HG03060 (cell line): ENCODE measurements around the gene ARF3.

ENCODE experiments used
- ATAC-seq: cut with Tn5 transposase; IDR thresholded peaks from one replicate; pipeline ENCODE4 v1.9.1; 2021; ENCODE audit warnings: low read depth, moderate number of reproducible peaks; ENCODE audit not compliant: unreplicated experiment

The ARF3 gene

DNA sequence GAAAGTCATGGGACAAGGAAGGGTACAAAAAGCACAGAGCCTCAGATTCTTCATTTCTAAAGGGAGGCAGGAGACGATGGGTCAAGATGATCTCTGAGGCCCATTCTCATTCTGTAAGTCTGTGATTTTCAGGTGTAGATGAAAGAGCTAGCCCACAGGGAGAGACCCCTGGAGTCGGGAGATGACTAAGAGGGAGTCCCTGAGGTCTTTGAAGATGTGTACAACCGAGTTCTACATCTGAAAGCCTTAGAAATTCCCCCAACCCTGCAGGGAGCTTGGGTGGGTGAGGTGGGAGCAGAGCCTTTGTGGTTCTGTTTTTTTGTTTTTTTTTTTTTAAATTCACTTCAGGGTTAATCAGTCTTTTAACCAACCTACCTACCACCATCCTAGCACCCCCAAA is 11.2 kb upstream of the ARF3 start:
- ATAC-seq: no peak

DNA sequence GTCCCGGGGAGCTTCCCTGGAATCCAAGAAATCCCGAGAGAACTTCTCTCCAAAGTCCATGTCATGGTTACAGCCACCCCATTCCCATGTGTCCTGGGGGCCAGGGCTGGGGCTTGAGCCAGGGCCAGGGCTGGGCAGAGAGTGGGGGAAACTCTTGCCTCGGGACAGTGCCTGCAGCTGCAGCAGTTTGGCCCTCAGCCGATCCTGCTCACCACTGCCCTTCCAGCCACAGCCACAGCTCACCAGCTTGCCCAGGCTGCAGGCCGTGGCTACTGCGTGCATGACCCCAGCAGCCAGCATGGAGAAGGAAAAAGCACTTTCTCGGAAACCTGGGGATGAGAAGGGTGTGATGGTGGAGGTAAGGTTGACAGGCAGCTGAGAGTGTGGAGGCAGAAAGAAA is 10.7 kb upstream of the ARF3 start:
- no peak for ATAC-seq

DNA sequence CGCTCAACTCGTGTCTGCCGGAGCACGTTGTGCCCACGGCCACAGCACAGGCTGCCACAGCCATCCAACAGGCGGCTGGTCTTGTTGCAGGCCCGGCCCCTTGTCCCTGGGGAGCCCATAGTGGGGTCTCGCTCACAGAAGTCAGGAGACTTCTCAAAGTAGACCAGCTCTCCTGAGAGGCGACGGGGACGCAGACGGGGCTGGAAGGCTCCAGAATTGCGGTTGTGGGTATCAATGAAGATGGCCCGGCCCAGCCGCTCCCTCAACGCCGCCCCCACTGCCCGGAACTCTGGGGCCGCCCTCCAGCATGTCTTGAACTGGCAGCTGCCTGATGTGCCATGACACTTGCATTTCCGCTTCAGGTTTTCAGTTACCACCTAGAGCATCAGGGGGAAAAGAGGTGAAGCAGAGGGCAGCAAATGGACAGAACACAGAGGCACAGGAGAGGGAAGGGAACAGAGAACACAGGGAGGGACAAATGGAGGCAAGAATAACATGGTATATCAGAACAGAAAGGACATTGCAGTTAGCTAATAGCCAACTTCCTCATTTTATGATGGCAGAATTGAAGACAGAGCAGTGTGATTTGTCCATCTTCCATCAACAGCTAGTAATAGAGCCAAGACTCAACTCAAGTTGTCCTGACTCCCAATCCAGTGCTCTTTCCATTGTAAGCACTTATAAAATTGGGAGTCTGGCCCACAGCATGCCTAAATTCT is 9.0 kb upstream of the ARF3 start:
- ATAC-seq: no peak

GRCh38 chr12:48965298-48965838 is 8.1 kb upstream of the ARF3 start:
- no peak for ATAC-seq

- no peak for ATAC-seq
Measured at GRCh38 chr12:48961801-48962200, 4.5 kb upstream of the ARF3 start.

- no peak for ATAC-seq
Measured at GRCh38 chr12:48961331-48961730, 4.0 kb upstream of the ARF3 start.

GRCh38 chr12:48960834-48961233 is 3.5 kb upstream of the ARF3 start:
- ATAC-seq: no peak

GRCh38 chr12:48958049-48958388 is 732 bp upstream of the ARF3 start:
- no peak for ATAC-seq

- ATAC-seq: no peak
Measured at GRCh38 chr12:48956279-48957140, 777 bp downstream of the ARF3 start.

DNA sequence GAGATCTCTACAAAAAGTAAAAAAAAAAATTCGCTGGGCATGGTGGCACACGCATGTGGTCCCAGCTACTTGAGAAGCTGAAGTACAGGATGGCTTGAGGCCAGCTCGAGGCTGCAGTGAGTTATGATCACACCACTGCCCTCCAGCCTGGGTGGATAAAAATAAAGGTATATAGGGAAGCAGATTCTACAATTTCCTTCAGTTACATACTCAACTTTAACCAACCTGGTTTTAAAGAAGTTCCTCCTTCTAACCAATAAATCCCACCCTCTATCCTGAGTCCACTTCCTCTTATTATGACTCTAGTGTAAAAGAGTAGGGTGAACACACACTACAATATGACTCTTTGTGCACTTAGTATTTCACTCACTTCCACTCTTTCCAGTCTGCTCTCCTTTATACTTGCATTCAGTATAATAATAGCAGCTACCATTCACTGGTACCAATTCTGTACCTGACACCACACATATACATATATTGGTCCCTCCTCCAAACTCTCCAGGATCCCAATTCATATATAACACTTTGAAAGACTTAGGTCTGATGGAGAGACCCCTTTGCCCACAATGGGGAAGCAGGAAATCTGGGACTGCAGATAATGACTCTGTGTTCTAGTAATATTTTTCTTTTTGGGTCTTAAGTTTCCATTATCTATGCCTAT is 2.3 kb downstream of the ARF3 start:
- ATAC-seq: no peak

- no peak for ATAC-seq
Measured at GRCh38 chr12:48954061-48954460, 3.2 kb downstream of the ARF3 start.

DNA sequence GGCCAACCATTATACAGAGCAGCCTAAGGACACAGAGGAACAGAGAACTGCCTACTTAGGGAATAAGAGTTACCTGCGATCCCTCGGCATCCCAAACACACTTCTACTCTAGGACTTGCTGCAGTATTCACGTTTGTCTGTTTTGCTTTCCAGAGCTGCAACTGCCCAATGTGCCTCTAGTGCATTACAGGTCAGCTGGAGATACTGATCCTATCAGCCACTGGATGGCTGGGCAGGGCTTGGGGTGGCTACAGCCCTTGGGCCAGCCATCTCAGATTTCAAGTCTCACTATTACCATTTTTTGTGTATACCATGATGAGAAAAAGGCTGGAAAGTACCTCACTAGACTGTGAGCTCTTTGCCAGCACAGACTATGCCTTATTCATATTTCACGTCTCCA is 4.6 kb downstream of the ARF3 start:
- no peak for ATAC-seq

DNA sequence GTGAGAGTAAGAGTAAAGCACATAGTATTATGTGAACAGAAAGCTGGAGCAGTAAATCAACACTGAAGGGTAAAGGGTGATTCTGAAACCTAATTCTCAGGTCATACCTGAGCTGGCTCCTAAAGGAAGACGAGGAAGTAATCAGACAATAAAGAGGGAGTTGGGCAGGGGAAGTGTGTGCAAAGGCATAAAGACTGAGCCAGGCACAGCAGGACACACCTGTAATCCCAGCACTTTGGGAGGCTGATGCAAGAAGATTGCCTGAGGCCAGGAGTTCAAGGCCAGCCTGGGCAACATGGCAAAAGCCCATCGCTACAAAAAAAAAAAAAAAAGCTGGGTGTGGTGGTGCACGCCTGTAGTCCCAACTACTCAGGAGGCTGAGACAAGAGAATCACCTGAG is 9.6 kb downstream of the ARF3 start:
- no peak for ATAC-seq

- no peak for ATAC-seq
Measured at GRCh38 chr12:48946943-48947342, 10.3 kb downstream of the ARF3 start.

GRCh38 chr12:48946205-48946604 is 11.1 kb downstream of the ARF3 start:
- no peak for ATAC-seq

GRCh38 chr12:48943221-48943620 is 14.1 kb downstream of the ARF3 start:
- ATAC-seq: no peak

GRCh38 chr12:48940181-48940580 is 17.1 kb downstream of the ARF3 start:
- no peak for ATAC-seq

GRCh38 chr12:48938805-48939204 is 18.5 kb downstream of the ARF3 start:
- ATAC-seq: no peak

DNA sequence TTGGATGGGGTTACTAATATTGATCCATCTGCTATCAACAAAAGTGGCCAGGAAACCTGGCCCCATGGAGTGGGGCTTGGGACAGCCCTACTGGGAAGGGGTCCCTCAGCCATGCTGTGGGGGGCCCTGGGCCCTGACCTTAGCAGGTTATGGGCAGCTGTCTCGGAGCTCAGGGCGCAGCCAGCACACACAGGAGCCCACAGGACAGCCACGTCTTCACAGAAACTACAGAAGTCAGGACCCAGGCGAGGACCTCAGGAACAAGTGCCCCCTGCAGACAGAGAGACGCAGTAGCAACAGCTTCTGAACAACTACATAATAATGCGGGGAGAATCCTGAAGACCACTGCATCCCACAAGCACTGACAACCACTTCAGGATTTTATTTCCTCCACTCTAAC is 20.1 kb downstream of the ARF3 start:
- no peak for ATAC-seq

GRCh38 chr12:48936379-48936979 is 20.8 kb downstream of the ARF3 start:
- ATAC-seq: no peak

DNA sequence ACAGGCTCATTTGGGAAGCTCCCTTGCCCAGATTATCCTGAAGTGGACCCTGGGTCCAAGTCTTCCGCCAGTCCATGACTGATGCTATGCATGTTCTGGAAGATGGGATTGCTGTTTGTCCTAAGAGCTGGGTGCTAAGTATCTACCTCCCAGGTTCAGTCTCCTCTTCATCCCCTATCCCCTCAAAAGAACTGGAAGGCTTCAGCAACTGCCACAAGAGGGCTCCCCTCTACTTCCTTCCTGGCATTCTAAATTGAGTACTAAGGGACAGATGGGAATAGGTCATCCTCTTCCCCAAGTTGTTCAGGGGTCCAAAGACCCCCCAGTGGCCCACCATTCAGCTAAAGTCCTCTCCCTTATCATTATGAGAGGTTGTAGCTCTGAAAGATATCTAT is 23.0 kb downstream of the ARF3 start:
- ATAC-seq: no peak
